Articular chondrocyte of knee joint (primary cell): ENCODE data around the gene SCGB1C2. TPM values are rescaled to one million over a fixed set of nuclear protein-coding genes. Genes with fewer than 3 reads are reported as not detected.

Experiments
- small RNA-seq: library from RNA; depleted of rRNA; stranded (forward); fragments of <200 nt; gene quantifications from one replicate; pipeline ENCODE3, GENCODE V24; 2012
- total RNA-seq: library from RNA; depleted of rRNA; stranded (reverse); fragments of >200 nt; gene quantifications from 2 replicates; pipeline ENCODE4 v1.2.3, GENCODE V29; 2012

SCGB1C2 gene
- not detected in 2 replicates for total RNA-seq

DNA sequence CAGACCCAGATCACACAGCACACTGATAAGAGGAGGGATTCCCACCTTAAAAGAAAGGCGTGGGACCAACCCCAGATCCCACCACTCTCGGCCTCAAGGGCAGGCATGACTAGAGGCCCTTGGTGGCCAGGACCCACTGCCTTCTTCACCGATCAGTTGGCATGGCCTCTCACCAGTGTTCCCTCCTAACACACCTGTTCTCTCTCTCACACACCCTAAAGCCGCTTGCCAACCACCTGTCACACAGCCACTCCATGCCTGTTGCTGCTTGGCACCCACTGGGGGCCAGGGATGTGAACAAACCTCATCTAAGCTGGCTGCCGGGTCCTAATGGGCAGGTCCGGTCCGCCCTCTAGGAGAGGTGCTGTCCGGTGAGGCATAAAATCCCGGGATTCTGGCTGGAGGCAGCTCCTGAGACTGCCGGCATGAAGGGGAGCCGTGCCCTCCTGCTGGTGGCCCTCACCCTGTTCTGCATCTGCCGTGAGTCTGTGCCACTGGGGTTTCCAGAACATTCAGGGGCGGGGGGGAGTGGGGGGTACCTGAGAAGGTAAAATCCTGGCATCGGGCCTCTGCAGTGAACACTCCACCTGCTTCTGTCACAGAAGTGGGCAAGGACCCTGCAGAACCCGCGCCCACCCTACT is at the start of gene SCGB1C2:
SCGB1C2 (plus strand) TSS at position 404 of the 642 bp plus-strand sequence; CDS start at position 426, 22 bp downstream.

DNA sequence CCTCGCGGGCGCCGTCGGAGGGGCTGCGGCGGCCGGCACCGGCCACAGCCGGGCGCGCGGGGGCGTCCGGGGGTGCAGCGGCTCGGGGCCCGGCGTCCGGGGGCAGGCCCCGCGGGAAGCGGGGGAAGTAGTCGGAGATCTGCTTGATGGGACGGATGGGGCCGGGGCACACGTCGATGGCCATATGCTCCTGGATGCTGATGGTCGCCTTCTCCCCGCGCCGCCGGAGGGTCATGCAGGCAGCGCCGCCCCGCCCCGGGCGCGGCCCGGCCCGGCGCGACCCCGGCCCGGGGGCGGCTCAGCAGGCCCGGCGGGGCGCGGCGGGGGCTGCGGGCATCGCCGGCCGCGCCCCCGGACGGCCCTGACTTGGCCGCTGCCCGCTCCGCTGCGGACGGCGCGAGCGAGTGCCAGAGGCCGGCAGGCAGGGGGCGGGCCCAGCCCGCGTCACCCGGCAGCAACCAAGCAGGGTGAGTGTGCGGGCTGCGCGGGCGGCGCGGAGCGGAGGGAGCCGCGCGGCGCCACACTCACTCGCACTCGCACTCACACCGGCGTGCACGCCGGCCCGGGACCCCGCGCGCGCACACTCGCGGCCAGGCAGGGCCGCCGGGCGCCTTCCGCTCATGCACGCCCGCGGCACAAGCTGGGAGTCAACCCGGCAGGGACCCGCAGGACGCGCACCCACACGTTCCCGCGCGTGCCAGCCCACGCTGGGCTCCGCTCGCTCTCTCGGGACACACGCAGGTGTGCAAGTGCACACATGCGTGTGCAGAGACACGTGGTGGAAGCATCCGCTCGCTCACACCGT is 44.1 kb downstream of the SCGB1C2 start, which contains the start of gene DOC2B:
DOC2B (minus strand) TSS at position 406 of the 805 bp plus-strand sequence; CDS start at position 235, 171 bp downstream.

Small RNA genes within 50 kb of the gene (small RNA-seq; reads per million reads assigned to genes)
- gene RF00026: not detected

Other genes with a start within 250 kb of the SCGB1C2 start
- gene DOC2B, start 44.1 kb downstream of the SCGB1C2 start, total RNA-seq: 0.32 and 0.78 TPM in 2 replicates
- 4.6 and 5.0 TPM in 2 replicates for gene RPH3AL, start 215.2 kb downstream of the SCGB1C2 start, total RNA-seq